Uterus (tissue), 2 donors: ENCODE results near the gene ZNF407.

Experiments used
- POLR2A ChIP-seq, 2 donors: fragments of 450-650 bp; IDR thresholded peaks; one replicate each; pipeline ENCODE4 v1.6.1; 2016; ENCODE audit warnings: antibody characterized with exemption in 2 of 2, mild to moderate bottlenecking in 1 of 2, moderate library complexity in 1 of 2
- TF ChIP-seq, protein P1 (sequence below), 4 experiments: fragments of 200-600 bp in 2 of 4; fragments of 450-650 bp in 2 of 4; sonication (generic) in 2 of 4; IDR thresholded peaks; one replicate each; pipeline ENCODE4 v1.5.1; 2016 to 2019; ENCODE audit warnings: antibody characterized with exemption in 4 of 4, mild to moderate bottlenecking in 2 of 4, moderate library complexity in 1 of 4

DNA sequence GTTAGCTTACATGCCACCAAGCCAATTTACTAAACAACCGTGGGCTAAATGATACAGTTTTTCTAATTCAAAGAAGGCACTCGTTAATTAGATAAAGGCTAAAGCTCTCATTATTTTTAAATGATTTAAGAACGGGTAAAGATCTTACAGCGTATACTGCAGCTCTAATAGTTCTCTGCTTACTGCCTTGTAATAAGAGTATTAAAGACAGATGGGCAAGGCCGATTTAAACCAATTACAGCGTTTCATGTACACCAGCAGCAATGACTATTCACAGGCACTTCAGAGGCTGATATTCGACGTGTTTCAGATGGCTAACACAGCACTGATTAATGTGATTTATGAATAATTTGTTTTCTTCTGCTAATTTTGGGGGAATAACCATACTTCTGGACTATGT is 259.3 kb downstream of the ZNF407 start:
- TF ChIP-seq, protein P1, sequence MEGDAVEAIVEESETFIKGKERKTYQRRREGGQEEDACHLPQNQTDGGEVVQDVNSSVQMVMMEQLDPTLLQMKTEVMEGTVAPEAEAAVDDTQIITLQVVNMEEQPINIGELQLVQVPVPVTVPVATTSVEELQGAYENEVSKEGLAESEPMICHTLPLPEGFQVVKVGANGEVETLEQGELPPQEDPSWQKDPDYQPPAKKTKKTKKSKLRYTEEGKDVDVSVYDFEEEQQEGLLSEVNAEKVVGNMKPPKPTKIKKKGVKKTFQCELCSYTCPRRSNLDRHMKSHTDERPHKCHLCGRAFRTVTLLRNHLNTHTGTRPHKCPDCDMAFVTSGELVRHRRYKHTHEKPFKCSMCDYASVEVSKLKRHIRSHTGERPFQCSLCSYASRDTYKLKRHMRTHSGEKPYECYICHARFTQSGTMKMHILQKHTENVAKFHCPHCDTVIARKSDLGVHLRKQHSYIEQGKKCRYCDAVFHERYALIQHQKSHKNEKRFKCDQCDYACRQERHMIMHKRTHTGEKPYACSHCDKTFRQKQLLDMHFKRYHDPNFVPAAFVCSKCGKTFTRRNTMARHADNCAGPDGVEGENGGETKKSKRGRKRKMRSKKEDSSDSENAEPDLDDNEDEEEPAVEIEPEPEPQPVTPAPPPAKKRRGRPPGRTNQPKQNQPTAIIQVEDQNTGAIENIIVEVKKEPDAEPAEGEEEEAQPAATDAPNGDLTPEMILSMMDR (IDR thresholded peaks at IDR 0.05): no peak
- no peak for TF ChIP-seq POLR2A (IDR thresholded peaks at IDR 0.05)
